ENCODE data around the gene ITPR3. TPM values are rescaled to one million over a fixed set of nuclear protein-coding genes. Genes with fewer than 3 reads are reported as not detected.

ITPR3 gene
- total RNA-seq, 2 donors from 2014 or later, result 21.8 to 99.1 TPM

DNA sequence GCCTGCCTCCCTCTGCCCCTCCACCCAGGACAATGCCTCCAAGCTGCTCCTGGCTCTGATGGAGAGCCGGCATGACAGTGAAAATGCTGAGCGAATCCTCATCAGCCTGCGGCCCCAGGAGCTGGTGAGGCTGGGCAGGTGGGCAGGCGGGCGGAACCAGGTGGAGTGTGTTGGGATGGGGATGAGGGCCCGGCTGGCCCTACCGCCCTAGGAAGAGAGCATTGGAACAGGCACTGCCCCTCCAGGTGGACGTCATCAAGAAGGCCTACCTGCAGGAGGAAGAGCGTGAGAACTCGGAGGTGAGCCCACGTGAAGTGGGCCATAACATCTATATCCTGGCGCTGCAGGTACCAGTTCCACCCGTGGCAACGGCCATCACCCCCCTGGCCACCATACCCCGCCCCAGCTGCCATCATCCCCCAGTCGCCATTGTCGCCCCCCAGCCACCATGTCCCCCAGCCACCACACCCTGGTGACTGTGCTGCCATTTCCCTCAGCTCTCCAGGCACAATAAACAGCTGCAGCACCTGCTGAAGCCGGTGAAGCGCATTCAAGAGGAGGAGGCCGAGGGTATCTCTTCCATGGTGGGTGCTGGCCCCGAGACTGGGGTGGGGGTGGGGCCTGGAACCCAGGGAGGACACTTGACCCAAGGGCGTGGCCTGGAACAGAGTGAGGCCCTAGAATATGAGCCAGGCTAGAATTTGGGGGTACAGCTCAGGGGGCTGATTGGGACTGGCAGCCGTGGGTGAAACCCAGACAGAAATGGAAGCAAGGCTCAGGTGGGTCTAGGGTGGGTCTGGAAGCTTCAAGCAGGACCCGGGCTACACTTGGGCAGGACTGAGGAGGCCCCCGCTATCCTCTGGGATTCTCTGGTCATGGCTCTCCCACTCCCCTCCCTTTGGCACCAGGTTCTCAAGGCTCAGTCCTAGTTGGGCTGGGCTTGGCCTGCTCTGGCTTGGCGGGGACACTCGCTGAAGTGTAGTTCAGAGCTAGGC lies 66.2 kb downstream of the ITPR3 start:
- Histone ChIP-seq H3K9me3 (no peaks in the 10 kb centered on the region), H3K27ac (no peak overlapping the region), H3K27me3 (replicated peaks; ENCODE audit: insufficient read depth) (no peaks in the 10 kb centered on the region), H3K36me3 (peaks cover 0 to 24% of the 10 kb centered on the region in 2 donors), H3K4me3 (no peak overlapping the region), H3K4me1 (replicated peaks) (no peaks in the 10 kb centered on the region)
- TF ChIP-seq, protein P1, sequence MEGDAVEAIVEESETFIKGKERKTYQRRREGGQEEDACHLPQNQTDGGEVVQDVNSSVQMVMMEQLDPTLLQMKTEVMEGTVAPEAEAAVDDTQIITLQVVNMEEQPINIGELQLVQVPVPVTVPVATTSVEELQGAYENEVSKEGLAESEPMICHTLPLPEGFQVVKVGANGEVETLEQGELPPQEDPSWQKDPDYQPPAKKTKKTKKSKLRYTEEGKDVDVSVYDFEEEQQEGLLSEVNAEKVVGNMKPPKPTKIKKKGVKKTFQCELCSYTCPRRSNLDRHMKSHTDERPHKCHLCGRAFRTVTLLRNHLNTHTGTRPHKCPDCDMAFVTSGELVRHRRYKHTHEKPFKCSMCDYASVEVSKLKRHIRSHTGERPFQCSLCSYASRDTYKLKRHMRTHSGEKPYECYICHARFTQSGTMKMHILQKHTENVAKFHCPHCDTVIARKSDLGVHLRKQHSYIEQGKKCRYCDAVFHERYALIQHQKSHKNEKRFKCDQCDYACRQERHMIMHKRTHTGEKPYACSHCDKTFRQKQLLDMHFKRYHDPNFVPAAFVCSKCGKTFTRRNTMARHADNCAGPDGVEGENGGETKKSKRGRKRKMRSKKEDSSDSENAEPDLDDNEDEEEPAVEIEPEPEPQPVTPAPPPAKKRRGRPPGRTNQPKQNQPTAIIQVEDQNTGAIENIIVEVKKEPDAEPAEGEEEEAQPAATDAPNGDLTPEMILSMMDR (IDR thresholded peaks at IDR 0.05), result no peak
- TF ChIP-seq POLR2A (IDR thresholded peaks at IDR 0.05), result no peak
- no peak for TF ChIP-seq POLR2AphosphoS5 (IDR thresholded peaks at IDR 0.05)
- no peak for DNase-seq (ENCODE audit: low spot score)
- WGBS, result 90% methylated on average over 27 of the region's 27 CpGs
- intact Hi-C loops (cut with DNase I), result no loop called here

DNA sequence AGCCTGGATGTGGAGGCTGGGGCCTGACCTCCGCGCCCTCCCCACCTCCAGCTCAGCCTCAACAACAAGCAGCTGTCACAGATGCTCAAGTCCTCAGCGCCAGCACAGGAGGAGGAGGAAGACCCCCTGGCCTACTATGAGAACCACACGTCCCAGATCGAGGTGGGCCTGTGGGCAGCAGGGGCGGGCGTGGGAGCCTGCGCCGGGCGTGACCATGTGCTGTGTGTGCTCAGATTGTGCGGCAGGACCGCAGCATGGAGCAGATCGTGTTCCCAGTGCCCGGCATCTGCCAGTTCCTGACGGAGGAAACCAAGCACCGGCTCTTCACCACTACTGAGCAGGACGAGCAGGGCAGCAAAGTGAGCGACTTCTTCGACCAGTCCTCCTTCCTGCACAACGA lies 66.9 kb downstream of the ITPR3 start:
- no peak for DNase-seq (ENCODE audit: low spot score)
- 93% methylated on average over 19 of the region's 20 CpGs for WGBS
- no peak for TF ChIP-seq POLR2A (IDR thresholded peaks at IDR 0.05)
- TF ChIP-seq, protein P1 (IDR thresholded peaks at IDR 0.05), result no peak
- no peak for TF ChIP-seq POLR2AphosphoS5 (IDR thresholded peaks at IDR 0.05)
- Histone ChIP-seq H3K36me3 (peaks cover 0 to 24% of the 10 kb centered on the region in 2 donors), H3K27ac (no peak overlapping the region), H3K4me3 (no peak overlapping the region), H3K4me1 (replicated peaks) (no peaks in the 10 kb centered on the region), H3K9me3 (no peaks in the 10 kb centered on the region), H3K27me3 (replicated peaks; ENCODE audit: insufficient read depth) (no peaks in the 10 kb centered on the region)
- intact Hi-C loops (cut with DNase I), result no loop called here

DNA sequence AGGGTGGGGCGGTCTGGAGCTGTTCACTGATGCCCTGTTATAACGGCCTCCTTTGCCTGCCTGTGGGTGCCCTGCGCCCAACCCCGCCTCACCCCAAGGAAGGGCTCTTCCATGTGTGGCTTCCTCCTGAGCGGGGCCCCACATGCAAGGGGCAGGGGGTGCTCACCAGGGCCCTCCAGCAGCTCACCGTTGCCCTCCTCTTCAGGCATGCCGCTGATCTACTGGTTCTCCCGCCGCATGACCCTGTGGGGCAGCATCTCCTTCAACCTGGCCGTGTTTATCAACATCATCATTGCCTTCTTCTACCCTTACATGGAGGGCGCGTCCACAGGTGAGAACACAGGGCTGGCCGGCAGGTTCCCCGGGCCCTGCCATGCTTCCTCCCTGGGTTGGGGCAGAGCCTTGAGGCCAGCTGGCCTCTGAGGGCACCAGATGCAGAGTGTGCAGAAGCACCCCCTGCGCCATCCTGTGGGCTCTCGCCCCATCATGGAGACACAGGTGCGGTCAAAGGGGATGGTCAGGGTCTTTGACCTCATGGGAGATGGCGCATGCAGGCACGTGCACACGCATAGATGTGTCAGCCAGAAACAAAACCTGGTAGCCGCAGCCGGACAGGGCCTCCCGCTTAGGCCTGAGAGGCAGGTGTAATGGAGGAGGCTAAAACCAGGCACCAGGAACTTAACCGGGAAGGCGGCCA lies 67.5 kb downstream of the ITPR3 start:
- intact Hi-C loops (cut with DNase I), result no loop called here
- WGBS, result 94% methylated on average over 24 of the region's 25 CpGs
- no peaks in the 10 kb centered on the region for H3K9me3 ChIP-seq
- no peak for TF ChIP-seq POLR2AphosphoS5 (IDR thresholded peaks at IDR 0.05)
- TF ChIP-seq, protein P1 (IDR thresholded peaks at IDR 0.05), result no peak
- no peak for TF ChIP-seq POLR2A (IDR thresholded peaks at IDR 0.05)
- H3K27me3 ChIP-seq (replicated peaks; ENCODE audit: insufficient read depth), result no peaks in the 10 kb centered on the region
- H3K4me1 ChIP-seq (replicated peaks), result no peaks in the 10 kb centered on the region
- H3K27ac ChIP-seq, result no peak overlapping the region
- no peak overlapping the region for H3K4me3 ChIP-seq
- no peak for DNase-seq (ENCODE audit: low spot score)
- H3K36me3 ChIP-seq, result peaks cover 0 to 24% of the 10 kb centered on the region in 2 donors

DNA sequence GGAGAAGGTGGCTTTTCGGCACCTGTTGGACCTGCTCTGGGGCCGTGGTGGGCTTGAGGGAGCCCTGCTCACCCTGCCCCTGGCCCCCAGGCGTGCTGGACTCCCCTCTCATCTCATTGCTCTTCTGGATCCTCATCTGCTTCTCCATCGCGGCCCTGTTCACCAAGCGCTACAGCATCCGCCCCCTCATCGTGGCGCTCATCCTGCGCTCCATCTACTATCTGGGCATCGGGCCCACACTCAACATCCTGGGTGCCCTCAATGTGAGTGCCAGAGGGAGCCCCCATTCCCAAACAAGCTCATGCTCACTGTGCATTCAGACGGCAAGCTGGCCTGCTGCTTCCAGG lies 68.0 kb downstream of the ITPR3 start:
- intact Hi-C loops (cut with DNase I), result no loop called here

More for the DNA sequence above, 68.0 kb downstream of the ITPR3 start:
- TF ChIP-seq POLR2A (IDR thresholded peaks at IDR 0.05) (no peak), POLR2AphosphoS5 (IDR thresholded peaks at IDR 0.05) (no peak)
- TF ChIP-seq, protein P1 (IDR thresholded peaks at IDR 0.05), result no peak
- no peaks in the 10 kb centered on the region for H3K27me3 ChIP-seq (replicated peaks; ENCODE audit: insufficient read depth)
- H3K9me3 ChIP-seq, result no peaks in the 10 kb centered on the region
- peaks cover 0 to 24% of the 10 kb centered on the region in 2 donors for H3K36me3 ChIP-seq
- H3K4me1 ChIP-seq (replicated peaks), result no peaks in the 10 kb centered on the region
- WGBS, result 82% methylated on average over 12 of the region's 12 CpGs
- H3K27ac ChIP-seq, result no peak overlapping the region
- no peak for DNase-seq (ENCODE audit: low spot score)
- H3K4me3 ChIP-seq, result no peak overlapping the region

Measured in prostate gland (tissue), 2 donors.